Activated CD4-positive, CD25-positive, alpha-beta regulatory T cell (primary cell): ENCODE measurements around the gene SRGAP3.

Experiments
- DNase-seq, 4 experiments: peaks; one replicate each; lab custom pipeline; 2025; lab: John Stamatoyannopoulos, UW

SRGAP3 gene

GRCh38 chr3:9142362-9142761 is 107.1 kb downstream of the SRGAP3 start:
- no peak for DNase-seq

- DNase-seq, result no peak
Observed at GRCh38 chr3:9141928-9142289, 107.5 kb downstream of the SRGAP3 start.

- no peak for DNase-seq
Observed at GRCh38 chr3:9139366-9139765, 110.1 kb downstream of the SRGAP3 start.

GRCh38 chr3:9137676-9138075 is 111.8 kb downstream of the SRGAP3 start:
- DNase-seq, result no peak

GRCh38 chr3:9136746-9137465 is 112.5 kb downstream of the SRGAP3 start:
- no peak for DNase-seq

- DNase-seq, result no peak
Observed at GRCh38 chr3:9135930-9136525, 113.4 kb downstream of the SRGAP3 start.

- DNase-seq, result no peak
Observed at GRCh38 chr3:9135526-9135925, 113.9 kb downstream of the SRGAP3 start.

- no peak for DNase-seq
Observed at GRCh38 chr3:9133656-9134055, 115.8 kb downstream of the SRGAP3 start.

- no peak for DNase-seq
Observed at GRCh38 chr3:9130345-9131305, 118.8 kb downstream of the SRGAP3 start.

GRCh38 chr3:9129365-9129764 is 120.1 kb downstream of the SRGAP3 start:
- no peak for DNase-seq

- DNase-seq, result no peak
Observed at GRCh38 chr3:9125278-9125951, 124.0 kb downstream of the SRGAP3 start.

- DNase-seq, result no peak
Observed at GRCh38 chr3:9124730-9125129, 124.7 kb downstream of the SRGAP3 start.

GRCh38 chr3:9123840-9124239 is 125.6 kb downstream of the SRGAP3 start:
- no peak for DNase-seq

GRCh38 chr3:9122732-9123364 is 126.6 kb downstream of the SRGAP3 start:
- DNase-seq, result no peak

- DNase-seq, result no peak
Observed at GRCh38 chr3:9121366-9122001, 128.0 kb downstream of the SRGAP3 start.

- DNase-seq, result no peak
Observed at GRCh38 chr3:9119331-9119730, 130.1 kb downstream of the SRGAP3 start.

- DNase-seq, result no peak
Observed at GRCh38 chr3:9118222-9118621, 131.2 kb downstream of the SRGAP3 start.

- DNase-seq, result no peak
Observed at GRCh38 chr3:9117220-9117619, 132.2 kb downstream of the SRGAP3 start.

GRCh38 chr3:9116336-9116735 is 133.1 kb downstream of the SRGAP3 start:
- DNase-seq, result no peak

GRCh38 chr3:9115336-9115735 is 134.1 kb downstream of the SRGAP3 start:
- no peak for DNase-seq

GRCh38 chr3:9113040-9113439 is 136.4 kb downstream of the SRGAP3 start:
- DNase-seq, result no peak
